ENCODE data around the gene FUT7. TPM values are rescaled to one million over a fixed set of nuclear protein-coding genes. Genes with fewer than 3 reads are reported as not detected.
"Not testable (repeated sequence)": the region's sequence is repeated elsewhere in the genome, so short reads cannot be mapped to it uniquely, and the experiment has no call there.

The FUT7 gene
- total and polyA plus RNA-seq, 2 of the 13 experiments (the other 11 are each of a cell fraction or from before 2014, with no cell fraction given) = 0.05 TPM; not detected in 1

DNA sequence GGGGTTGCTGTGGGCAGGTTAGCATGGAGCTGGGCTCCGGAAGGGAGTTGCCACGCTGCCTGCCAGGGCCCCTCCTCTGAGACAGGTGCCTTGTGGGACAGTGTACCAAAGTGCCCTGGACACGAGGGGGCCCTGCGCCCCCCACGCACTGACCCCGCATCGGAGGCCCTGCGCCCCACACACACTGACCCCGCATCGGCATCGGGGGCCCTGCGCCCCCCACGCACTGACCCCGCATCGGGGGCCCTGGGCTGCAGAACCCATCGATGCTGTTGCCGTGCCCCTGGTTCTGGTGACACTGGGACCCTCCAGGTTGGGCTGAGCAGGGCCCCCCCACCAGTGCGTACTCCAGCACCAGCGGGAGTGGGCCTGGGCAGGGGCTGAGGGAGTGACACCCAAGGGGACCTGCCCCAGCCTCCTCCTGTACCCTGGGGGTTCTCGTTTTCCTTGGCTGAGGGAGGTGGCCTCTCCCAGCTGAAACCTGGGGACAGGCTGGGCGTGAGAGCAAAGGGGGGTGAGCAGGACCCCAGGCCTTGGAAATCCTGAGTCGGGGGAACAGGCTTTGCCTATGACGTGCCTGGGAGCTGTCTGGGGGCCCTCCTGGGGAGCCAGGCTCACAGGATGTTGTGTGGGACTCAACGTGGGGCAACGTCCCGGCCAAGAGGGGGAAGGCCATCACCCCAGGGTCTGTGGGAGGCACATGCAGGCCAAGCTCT is 31.6 kb upstream of the FUT7 start (continued):
- no peak for TF ChIP-seq DNMT3B (CRISPR knock-in tag; conservative IDR thresholded peaks at IDR 0.05)
- TF ChIP-seq MEIS2 (CRISPR knock-in tag; IDR thresholded peaks at IDR 0.05) = no peak
- TF ChIP-seq RNF219 (CRISPR knock-in tag; IDR thresholded peaks at IDR 0.05) = no peak
- no peak for TF ChIP-seq ZNF597 (CRISPR knock-in tag; IDR thresholded peaks at IDR 0.05)
- TF ChIP-seq POGZ (CRISPR knock-in tag; IDR thresholded peaks at IDR 0.05) = no peak
- no peak for TF ChIP-seq ZNF607 (CRISPR knock-in tag; IDR thresholded peaks at IDR 0.05; ENCODE audit: borderline replicate concordance)
- no peak for TF ChIP-seq ZNF883 (CRISPR knock-in tag; IDR thresholded peaks at IDR 0.05; ENCODE audit: not compliant biosample characterization)

GRCh38 chr9:137062798-137063197 is 30.9 kb upstream of the FUT7 start:
- WGBS (ENCODE audit: low lambda C conversion rate) = 69% methylated on average over 2 of the region's 9 CpGs

More at GRCh38 chr9:137062798-137063197, 30.9 kb upstream of the FUT7 start:
- H3K4me3 ChIP-seq (replicated peaks in 1 of 3; ENCODE audit: insufficient read depth in 1 of 3, low read depth in 2 of 3, low read length in 3 of 3); H3K27ac ChIP-seq (ENCODE audit: extremely low read length, insufficient read depth, low read length); POLR2A ChIA-PET; H4K20me1 ChIP-seq (ENCODE audit: insufficient read depth, low read length); intact Hi-C loops (cut with micrococcal nuclease; ENCODE audit: unreplicated experiment); H3K27me3 ChIP-seq (ENCODE audit: control insufficient read depth in 1 of 2, insufficient read depth in 2 of 2, low read length in 2 of 2); H3K9me3 ChIP-seq (ENCODE audit: low read length); FAIRE-seq; BruUV-seq (replicated peaks); ATAC-seq; H3K9ac ChIP-seq (ENCODE audit: insufficient read depth, low read depth, low read length); H2AFZ ChIP-seq (ENCODE audit: low read length); CTCF ChIA-PET (ENCODE audit: low intra/inter-chr PET ratio, low total read pairs); DNase-seq (ENCODE audit: low spot score); H3K79me2 ChIP-seq (ENCODE audit: insufficient read depth, low read length); in situ Hi-C loops (cut with HindIII; ENCODE audit: extremely low pct_ligation_motif_present, low pct_unique_long_range_greater_than_20kb); H3K4me2 ChIP-seq (ENCODE audit: low read depth, low read length): not testable (repeated sequence)
- TF ChIP-seq ZNF652 (CRISPR knock-in tag; IDR thresholded peaks at IDR 0.05; ENCODE audit: borderline replicate concordance, low read depth) (0 out of 2 replicates have a peak, but pooled peaks have one; percentile 37), POLR2G (IDR thresholded peaks at IDR 0.05; ENCODE audit: low read depth, low read length) (peak; percentile 40; the same call in 1 of the 2 replicates)
- peaks cover 25% of the 10 kb centered on the region for H3K4me1 ChIP-seq (ENCODE audit: insufficient read depth, low read length)
- peaks cover 3 to 16% of the 10 kb centered on the region in 2 experiments; a peak in 2 of 5 replicates for H3K36me3 ChIP-seq (replicated peaks in 1 of 2; ENCODE audit: control insufficient read depth in 1 of 2, insufficient read depth in 2 of 2, low read length in 2 of 2)
